ENCODE measurements around the gene IRF8.
"Not testable (repeated sequence)": the region's sequence is repeated elsewhere in the genome, so short reads cannot be mapped to it uniquely, and the experiment has no call there.

The IRF8 gene

GRCh38 chr16:85929259-85929721, 30.3 kb downstream of the IRF8 start:
- Histone ChIP-seq H3K9me3 (ENCODE audit: control insufficient read depth in 1 of 2, low read length in 2 of 2) (no peaks in the 10 kb centered on the region), H3K27me3 (ENCODE audit: low read depth, low read length) (peaks cover 9% of the 10 kb centered on the region), H3K4me1 (ENCODE audit: control insufficient read depth in 1 of 2, insufficient read depth in 2 of 2, low read length in 2 of 2) (peaks cover 7 to 10% of the 10 kb centered on the region in 2 donors), H3K27ac (ENCODE audit: low read length) (no peak overlapping the region), H3K4me3 (ENCODE audit: low read depth in 1 of 2, low read length in 2 of 2) (no peak overlapping the region), H3K36me3 (ENCODE audit: control insufficient read depth in 1 of 2, insufficient read depth in 2 of 2, low read length in 2 of 2) (no peaks in the 10 kb centered on the region)

- Histone ChIP-seq H3K9me3 (ENCODE audit: control insufficient read depth in 1 of 2, low read length in 2 of 2) (no peaks in the 10 kb centered on the region), H3K4me1 (ENCODE audit: control insufficient read depth in 1 of 2, insufficient read depth in 2 of 2, low read length in 2 of 2) (peaks cover 7 to 10% of the 10 kb centered on the region in 2 donors), H3K27me3 (ENCODE audit: low read depth, low read length) (peaks cover 6% of the 10 kb centered on the region), H3K36me3 (ENCODE audit: control insufficient read depth in 1 of 2, insufficient read depth in 2 of 2, low read length in 2 of 2) (no peaks in the 10 kb centered on the region), H3K27ac (ENCODE audit: low read length) (no peak overlapping the region), H3K4me3 (ENCODE audit: low read depth in 1 of 2, low read length in 2 of 2) (no peak overlapping the region)
Measured at GRCh38 chr16:85930301-85930700, 31.3 kb downstream of the IRF8 start.

GRCh38 chr16:85931596-85932402, 32.8 kb downstream of the IRF8 start:
- H3K27me3 ChIP-seq (ENCODE audit: low read depth, low read length), result peaks cover 4% of the 10 kb centered on the region
- H3K4me1 ChIP-seq (ENCODE audit: control insufficient read depth in 1 of 2, insufficient read depth in 2 of 2, low read length in 2 of 2), result peaks cover 7 to 10% of the 10 kb centered on the region in 2 donors
- no peak overlapping the region for H3K4me3 ChIP-seq (ENCODE audit: low read depth in 1 of 2, low read length in 2 of 2)

GRCh38 chr16:85934210-85934609, 35.2 kb downstream of the IRF8 start:
- H3K9me3 ChIP-seq (ENCODE audit: control insufficient read depth in 1 of 2, low read length in 2 of 2), result no peaks in the 10 kb centered on the region
- H3K27ac ChIP-seq (ENCODE audit: low read length), result no peak overlapping the region
- H3K4me3 ChIP-seq (ENCODE audit: low read depth in 1 of 2, low read length in 2 of 2), result no peak overlapping the region
- peaks cover 4% of the 10 kb centered on the region for H3K27me3 ChIP-seq (ENCODE audit: low read depth, low read length)
- no peaks in the 10 kb centered on the region for H3K4me1 ChIP-seq (ENCODE audit: control insufficient read depth in 1 of 2, insufficient read depth in 2 of 2, low read length in 2 of 2)
- no peaks in the 10 kb centered on the region for H3K36me3 ChIP-seq (ENCODE audit: control insufficient read depth in 1 of 2, insufficient read depth in 2 of 2, low read length in 2 of 2)

More at GRCh38 chr16:85931596-85932402, 32.8 kb downstream of the IRF8 start:
- no peaks in the 10 kb centered on the region for H3K36me3 ChIP-seq (ENCODE audit: control insufficient read depth in 1 of 2, insufficient read depth in 2 of 2, low read length in 2 of 2)
- no peak overlapping the region for H3K27ac ChIP-seq (ENCODE audit: low read length)
- no peaks in the 10 kb centered on the region for H3K9me3 ChIP-seq (ENCODE audit: control insufficient read depth in 1 of 2, low read length in 2 of 2)

GRCh38 chr16:85935391-85935973, 36.5 kb downstream of the IRF8 start:
- Histone ChIP-seq H3K4me3 (ENCODE audit: low read depth in 1 of 2, low read length in 2 of 2) (no peak overlapping the region), H3K27me3 (ENCODE audit: low read depth, low read length) (no peaks in the 10 kb centered on the region), H3K4me1 (ENCODE audit: control insufficient read depth in 1 of 2, insufficient read depth in 2 of 2, low read length in 2 of 2) (no peaks in the 10 kb centered on the region), H3K36me3 (ENCODE audit: control insufficient read depth in 1 of 2, insufficient read depth in 2 of 2, low read length in 2 of 2) (no peaks in the 10 kb centered on the region), H3K9me3 (ENCODE audit: control insufficient read depth in 1 of 2, low read length in 2 of 2) (no peaks in the 10 kb centered on the region), H3K27ac (ENCODE audit: low read length) (no peak overlapping the region)

GRCh38 chr16:85935974-85936760, 37.2 kb downstream of the IRF8 start:
- H3K27ac ChIP-seq (ENCODE audit: low read length), result no peak overlapping the region
- no peaks in the 10 kb centered on the region for H3K36me3 ChIP-seq (ENCODE audit: control insufficient read depth in 1 of 2, insufficient read depth in 2 of 2, low read length in 2 of 2)
- H3K27me3 ChIP-seq (ENCODE audit: low read depth, low read length), result no peaks in the 10 kb centered on the region
- H3K4me3 ChIP-seq (ENCODE audit: low read depth in 1 of 2, low read length in 2 of 2), result no peak overlapping the region
- no peaks in the 10 kb centered on the region for H3K4me1 ChIP-seq (ENCODE audit: control insufficient read depth in 1 of 2, insufficient read depth in 2 of 2, low read length in 2 of 2)
- no peaks in the 10 kb centered on the region for H3K9me3 ChIP-seq (ENCODE audit: control insufficient read depth in 1 of 2, low read length in 2 of 2)

GRCh38 chr16:85936816-85937215, 37.9 kb downstream of the IRF8 start:
- Histone ChIP-seq H3K9me3 (ENCODE audit: control insufficient read depth in 1 of 2, low read length in 2 of 2) (no peaks in the 10 kb centered on the region), H3K36me3 (ENCODE audit: control insufficient read depth in 1 of 2, insufficient read depth in 2 of 2, low read length in 2 of 2) (no peaks in the 10 kb centered on the region), H3K4me1 (ENCODE audit: control insufficient read depth in 1 of 2, insufficient read depth in 2 of 2, low read length in 2 of 2) (no peaks in the 10 kb centered on the region), H3K27ac (ENCODE audit: low read length) (no peak overlapping the region), H3K27me3 (ENCODE audit: low read depth, low read length) (no peaks in the 10 kb centered on the region), H3K4me3 (ENCODE audit: low read depth in 1 of 2, low read length in 2 of 2) (no peak overlapping the region)

- no peaks in the 10 kb centered on the region for H3K27me3 ChIP-seq (ENCODE audit: low read depth, low read length)
- H3K36me3 ChIP-seq (ENCODE audit: control insufficient read depth in 1 of 2, insufficient read depth in 2 of 2, low read length in 2 of 2), result no peaks in the 10 kb centered on the region
- H3K4me3 ChIP-seq (ENCODE audit: low read depth in 1 of 2, low read length in 2 of 2), result no peak overlapping the region
- H3K27ac ChIP-seq (ENCODE audit: low read length), result no peak overlapping the region
- no peaks in the 10 kb centered on the region for H3K4me1 ChIP-seq (ENCODE audit: control insufficient read depth in 1 of 2, insufficient read depth in 2 of 2, low read length in 2 of 2)
- no peaks in the 10 kb centered on the region for H3K9me3 ChIP-seq (ENCODE audit: control insufficient read depth in 1 of 2, low read length in 2 of 2)
Measured at GRCh38 chr16:85940214-85940613, 41.3 kb downstream of the IRF8 start.

- H3K36me3 ChIP-seq (ENCODE audit: control insufficient read depth in 1 of 2, insufficient read depth in 2 of 2, low read length in 2 of 2), result no peaks in the 10 kb centered on the region
- no peak overlapping the region for H3K27ac ChIP-seq (ENCODE audit: low read length)
- H3K4me3 ChIP-seq (ENCODE audit: low read depth in 1 of 2, low read length in 2 of 2), result no peak overlapping the region
- H3K9me3 ChIP-seq (ENCODE audit: control insufficient read depth in 1 of 2, low read length in 2 of 2), result no peaks in the 10 kb centered on the region
- no peaks in the 10 kb centered on the region for H3K27me3 ChIP-seq (ENCODE audit: low read depth, low read length)
- H3K4me1 ChIP-seq (ENCODE audit: control insufficient read depth in 1 of 2, insufficient read depth in 2 of 2, low read length in 2 of 2), result no peaks in the 10 kb centered on the region
Measured at GRCh38 chr16:85941863-85942644, 43.1 kb downstream of the IRF8 start.

- not testable (repeated sequence) for H3K36me3 ChIP-seq (ENCODE audit: control insufficient read depth in 1 of 2, insufficient read depth in 2 of 2, low read length in 2 of 2); H3K9me3 ChIP-seq (ENCODE audit: control insufficient read depth in 1 of 2, low read length in 2 of 2); H3K27ac ChIP-seq (ENCODE audit: low read length); H3K4me1 ChIP-seq (ENCODE audit: control insufficient read depth in 1 of 2, insufficient read depth in 2 of 2, low read length in 2 of 2); H3K4me3 ChIP-seq (ENCODE audit: low read depth in 1 of 2, low read length in 2 of 2); H3K27me3 ChIP-seq (ENCODE audit: low read depth, low read length)
Measured at GRCh38 chr16:85942659-85943058, 43.7 kb downstream of the IRF8 start.

GRCh38 chr16:85943711-85944110, 44.7 kb downstream of the IRF8 start:
- Histone ChIP-seq H3K27me3 (ENCODE audit: low read depth, low read length) (no peaks in the 10 kb centered on the region), H3K27ac (ENCODE audit: low read length) (no peak overlapping the region), H3K9me3 (ENCODE audit: control insufficient read depth in 1 of 2, low read length in 2 of 2) (no peaks in the 10 kb centered on the region), H3K4me1 (ENCODE audit: control insufficient read depth in 1 of 2, insufficient read depth in 2 of 2, low read length in 2 of 2) (no peaks in the 10 kb centered on the region), H3K4me3 (ENCODE audit: low read depth in 1 of 2, low read length in 2 of 2) (no peak overlapping the region), H3K36me3 (ENCODE audit: control insufficient read depth in 1 of 2, insufficient read depth in 2 of 2, low read length in 2 of 2) (no peaks in the 10 kb centered on the region)
